HepG2 (cell line): Measurements from ENCODE around the gene CAPG. TPM values are rescaled to one million over a fixed set of nuclear protein-coding genes. Genes with fewer than 3 reads are reported as not detected.

Experiments
- ARHGAP35 ChIP-seq: sonication (generic); formaldehyde crosslinking; IDR thresholded peaks from 2 replicates; pipeline ENCODE4 v1.9.0; 2022; ENCODE audit warnings: mild to moderate bottlenecking, inconsistent platforms, moderate library complexity, missing genetic modification reagents, borderline replicate concordance
- FOXC1 ChIP-seq: sonication (generic); formaldehyde crosslinking; IDR thresholded peaks from 2 replicates; pipeline ENCODE4 v1.8.0; 2022; ENCODE audit warnings: mild to moderate bottlenecking, missing genetic modification reagents, borderline replicate concordance
- POLR2AphosphoS2 ChIP-seq: IDR thresholded peaks from 2 replicates; pipeline ENCODE4 v1.6.1; 2011; ENCODE audit warnings: low read depth, low read length, improper control_type of control experiment
- PTBP1 ChIP-seq: fragments of 200-400 bp; formaldehyde crosslinking; IDR thresholded peaks from 2 replicates; pipeline ENCODE4 v1.6.1; 2018; ENCODE audit warnings: low read length, low read depth; ENCODE audit not compliant: poor library complexity, severe bottlenecking
- RNF2 ChIP-seq: fragments of 450-650 bp; conservative IDR thresholded peaks from 2 replicates; pipeline ENCODE4 v1.6.1; 2016; ENCODE audit warnings: low read depth
- THAP8 ChIP-seq: sonication (generic); formaldehyde crosslinking; IDR thresholded peaks from 2 replicates; pipeline ENCODE4 v1.5.1; 2020; ENCODE audit warnings: missing genetic modification reagents, mild to moderate bottlenecking, borderline replicate concordance
- ZFP82 ChIP-seq: sonication (generic); formaldehyde crosslinking; IDR thresholded peaks from 2 replicates; pipeline ENCODE4 v1.5.1; 2020; ENCODE audit warnings: mild to moderate bottlenecking, missing genetic modification reagents, borderline replicate concordance
- ZMAT3 ChIP-seq: sonication (generic); formaldehyde crosslinking; conservative IDR thresholded peaks from 2 replicates; pipeline ENCODE4 v1.7.0; 2021; ENCODE audit warnings: missing genetic modification reagents
- ZNF431 ChIP-seq: sonication (generic); formaldehyde crosslinking; IDR thresholded peaks from 2 replicates; pipeline ENCODE4 v1.9.0; 2022; ENCODE audit warnings: missing genetic modification reagents, low read depth, mild to moderate bottlenecking, borderline replicate concordance
- ZNF569 ChIP-seq: sonication (generic); formaldehyde crosslinking; IDR thresholded peaks from 2 replicates; pipeline ENCODE4 v1.5.0; 2020; ENCODE audit warnings: mild to moderate bottlenecking, missing genetic modification reagents, moderate library complexity, borderline replicate concordance
- polyA plus RNA-seq, 8 experiments: library from polyadenylated mRNA; depleted of rRNA in 3 of 8; stranded (reverse) in 7 of 8; unstranded in 1 of 8; fragments of >200 nt; fragmentation: Illumina TruSeq in 4 of 8; extraction: Trizol in 4 of 8; gene quantifications; 2 replicates each; pipeline versions ENCODE4 v1.2.1 to v1.2.3, GENCODE V29; 2011 to 2016; ENCODE audit warnings: low read depth in 4 of 8, missing spikeins in 1 of 8, mixed read lengths in 1 of 8; ENCODE audit not compliant: insufficient read depth in 1 of 8
- total RNA-seq, 5 experiments: library from RNA; depleted of rRNA; stranded (reverse); fragments of >200 nt; fragmentation: Illumina TruSeq; extraction: Trizol; gene quantifications; 2 replicates each; pipeline ENCODE4 v1.2.3, GENCODE V29; 2016; ENCODE audit warnings: low read depth in 1 of 5
- TF ChIP-seq, protein P1 (sequence below), 2 experiments: fragments of 450-650 bp in 1 of 2; sonication (generic) in 1 of 2; formaldehyde crosslinking in 1 of 2; IDR thresholded peaks; 2 replicates each; pipeline versions ENCODE4 v1.6.1 to v1.8.0; 2016 to 2022; ENCODE audit warnings: antibody characterized with exemption in 1 of 2, mild to moderate bottlenecking in 1 of 2, missing genetic modification reagents in 1 of 2
- TF ChIP-seq, protein P2 (sequence below): sonication (generic); formaldehyde crosslinking; IDR thresholded peaks from 2 replicates; pipeline ENCODE4 v1.4.0; 2020; ENCODE audit warnings: mild to moderate bottlenecking, missing genetic modification reagents, borderline replicate concordance

CAPG gene
- total and polyA plus RNA-seq, 2 of the 13 experiments (the other 11 are each of a cell fraction or from before 2014, with no cell fraction given): 12.7 to 18.2 TPM

DNA sequence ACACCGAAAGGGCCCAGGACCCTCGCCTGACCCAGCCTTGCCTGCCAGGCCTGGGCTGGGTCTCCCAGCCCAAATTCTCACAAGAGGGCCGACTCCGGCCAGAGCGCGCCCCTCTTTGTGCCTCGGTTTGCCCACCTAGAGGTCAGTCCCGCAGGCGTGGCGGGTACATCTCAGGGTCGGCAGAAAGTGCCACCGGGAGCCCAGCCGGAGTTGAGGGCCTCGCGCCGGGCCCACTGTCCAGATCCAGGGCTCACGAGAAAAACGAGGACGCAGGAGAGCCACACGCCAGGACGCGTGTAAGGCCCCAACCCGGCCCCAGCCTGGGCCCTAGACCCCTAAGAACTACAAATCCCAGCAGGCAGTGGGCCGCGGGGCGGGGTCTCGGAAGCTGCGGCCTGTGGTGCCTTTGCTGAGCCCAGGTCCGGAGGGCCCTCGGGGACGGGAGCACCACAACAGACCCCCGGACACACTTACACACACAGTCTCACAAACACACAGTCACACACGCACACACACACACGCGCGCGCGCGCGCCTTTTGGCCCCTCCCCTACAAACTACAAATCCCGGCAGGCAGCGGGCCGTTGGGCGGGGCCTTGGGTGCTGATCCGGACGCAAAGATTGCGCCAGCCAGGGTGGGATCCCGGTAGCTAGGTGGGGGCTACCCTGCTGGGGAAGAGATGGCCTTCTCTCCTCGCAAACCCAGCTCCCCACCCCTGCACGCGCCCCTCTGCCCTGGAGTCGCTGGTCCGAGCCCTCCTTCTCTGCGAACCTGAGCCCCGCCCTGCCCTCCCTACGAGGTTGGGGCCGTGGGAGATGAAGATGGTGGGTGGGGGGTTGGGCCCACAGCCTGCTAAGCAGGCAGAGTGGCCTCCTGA is 8.2 kb upstream of the CAPG start, which contains the start of gene SH2D6 (continued):
- TF ChIP-seq ZFP82 (CRISPR knock-in tag): peak; percentile 58
- TF ChIP-seq ZNF431: no peak; the same call in 1 of the 2 replicates
- TF ChIP-seq ZNF569 (CRISPR knock-in tag): peak; percentile 63; the same call in 1 of the 2 replicates
- peak; percentile 79; the same call in 1 of the 2 replicates for TF ChIP-seq ARHGAP35 (CRISPR knock-in tag)
- TF ChIP-seq, protein P1, sequence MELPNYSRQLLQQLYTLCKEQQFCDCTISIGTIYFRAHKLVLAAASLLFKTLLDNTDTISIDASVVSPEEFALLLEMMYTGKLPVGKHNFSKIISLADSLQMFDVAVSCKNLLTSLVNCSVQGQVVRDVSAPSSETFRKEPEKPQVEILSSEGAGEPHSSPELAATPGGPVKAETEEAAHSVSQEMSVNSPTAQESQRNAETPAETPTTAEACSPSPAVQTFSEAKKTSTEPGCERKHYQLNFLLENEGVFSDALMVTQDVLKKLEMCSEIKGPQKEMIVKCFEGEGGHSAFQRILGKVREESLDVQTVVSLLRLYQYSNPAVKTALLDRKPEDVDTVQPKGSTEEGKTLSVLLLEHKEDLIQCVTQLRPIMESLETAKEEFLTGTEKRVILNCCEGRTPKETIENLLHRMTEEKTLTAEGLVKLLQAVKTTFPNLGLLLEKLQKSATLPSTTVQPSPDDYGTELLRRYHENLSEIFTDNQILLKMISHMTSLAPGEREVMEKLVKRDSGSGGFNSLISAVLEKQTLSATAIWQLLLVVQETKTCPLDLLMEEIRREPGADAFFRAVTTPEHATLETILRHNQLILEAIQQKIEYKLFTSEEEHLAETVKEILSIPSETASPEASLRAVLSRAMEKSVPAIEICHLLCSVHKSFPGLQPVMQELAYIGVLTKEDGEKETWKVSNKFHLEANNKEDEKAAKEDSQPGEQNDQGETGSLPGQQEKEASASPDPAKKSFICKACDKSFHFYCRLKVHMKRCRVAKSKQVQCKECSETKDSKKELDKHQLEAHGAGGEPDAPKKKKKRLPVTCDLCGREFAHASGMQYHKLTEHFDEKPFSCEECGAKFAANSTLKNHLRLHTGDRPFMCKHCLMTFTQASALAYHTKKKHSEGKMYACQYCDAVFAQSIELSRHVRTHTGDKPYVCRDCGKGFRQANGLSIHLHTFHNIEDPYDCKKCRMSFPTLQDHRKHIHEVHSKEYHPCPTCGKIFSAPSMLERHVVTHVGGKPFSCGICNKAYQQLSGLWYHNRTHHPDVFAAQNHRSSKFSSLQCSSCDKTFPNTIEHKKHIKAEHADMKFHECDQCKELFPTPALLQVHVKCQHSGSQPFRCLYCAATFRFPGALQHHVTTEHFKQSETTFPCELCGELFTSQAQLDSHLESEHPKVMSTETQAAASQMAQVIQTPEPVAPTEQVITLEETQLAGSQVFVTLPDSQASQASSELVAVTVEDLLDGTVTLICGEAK (IDR thresholded peaks at IDR 0.05): no peak
- TF ChIP-seq, protein P1 (CRISPR knock-in tag; IDR thresholded peaks at IDR 0.05): peak; percentile 88
- TF ChIP-seq THAP8: peak; percentile 99
- peak; percentile 83; the same call in 1 of the 2 replicates for TF ChIP-seq FOXC1 (CRISPR knock-in tag)
- TF ChIP-seq, protein P2, sequence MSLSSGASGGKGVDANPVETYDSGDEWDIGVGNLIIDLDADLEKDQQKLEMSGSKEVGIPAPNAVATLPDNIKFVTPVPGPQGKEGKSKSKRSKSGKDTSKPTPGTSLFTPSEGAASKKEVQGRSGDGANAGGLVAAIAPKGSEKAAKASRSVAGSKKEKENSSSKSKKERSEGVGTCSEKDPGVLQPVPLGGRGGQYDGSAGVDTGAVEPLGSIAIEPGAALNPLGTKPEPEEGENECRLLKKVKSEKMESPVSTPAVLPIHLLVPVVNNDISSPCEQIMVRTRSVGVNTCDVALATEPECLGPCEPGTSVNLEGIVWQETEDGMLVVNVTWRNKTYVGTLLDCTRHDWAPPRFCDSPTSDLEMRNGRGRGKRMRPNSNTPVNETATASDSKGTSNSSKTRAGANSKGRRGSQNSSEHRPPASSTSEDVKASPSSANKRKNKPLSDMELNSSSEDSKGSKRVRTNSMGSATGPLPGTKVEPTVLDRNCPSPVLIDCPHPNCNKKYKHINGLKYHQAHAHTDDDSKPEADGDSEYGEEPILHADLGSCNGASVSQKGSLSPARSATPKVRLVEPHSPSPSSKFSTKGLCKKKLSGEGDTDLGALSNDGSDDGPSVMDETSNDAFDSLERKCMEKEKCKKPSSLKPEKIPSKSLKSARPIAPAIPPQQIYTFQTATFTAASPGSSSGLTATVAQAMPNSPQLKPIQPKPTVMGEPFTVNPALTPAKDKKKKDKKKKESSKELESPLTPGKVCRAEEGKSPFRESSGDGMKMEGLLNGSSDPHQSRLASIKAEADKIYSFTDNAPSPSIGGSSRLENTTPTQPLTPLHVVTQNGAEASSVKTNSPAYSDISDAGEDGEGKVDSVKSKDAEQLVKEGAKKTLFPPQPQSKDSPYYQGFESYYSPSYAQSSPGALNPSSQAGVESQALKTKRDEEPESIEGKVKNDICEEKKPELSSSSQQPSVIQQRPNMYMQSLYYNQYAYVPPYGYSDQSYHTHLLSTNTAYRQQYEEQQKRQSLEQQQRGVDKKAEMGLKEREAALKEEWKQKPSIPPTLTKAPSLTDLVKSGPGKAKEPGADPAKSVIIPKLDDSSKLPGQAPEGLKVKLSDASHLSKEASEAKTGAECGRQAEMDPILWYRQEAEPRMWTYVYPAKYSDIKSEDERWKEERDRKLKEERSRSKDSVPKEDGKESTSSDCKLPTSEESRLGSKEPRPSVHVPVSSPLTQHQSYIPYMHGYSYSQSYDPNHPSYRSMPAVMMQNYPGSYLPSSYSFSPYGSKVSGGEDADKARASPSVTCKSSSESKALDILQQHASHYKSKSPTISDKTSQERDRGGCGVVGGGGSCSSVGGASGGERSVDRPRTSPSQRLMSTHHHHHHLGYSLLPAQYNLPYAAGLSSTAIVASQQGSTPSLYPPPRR: no peak; the same call in 1 of the 2 replicates
- no peak for TF ChIP-seq POLR2AphosphoS2
- TF ChIP-seq RNF2: peak; percentile 89
- TF ChIP-seq ZMAT3 (CRISPR knock-in tag): peak; percentile 30; the same call in 1 of the 2 replicates
- no peak for TF ChIP-seq PTBP1
